Mesenchymal stem cell (in vitro differentiated cells and primary cell): ENCODE measurements around the gene RAB40C.

Source experiments
- DNase-seq: peaks from one replicate; pipeline ENCODE4 v3.0.0-alpha.2; 2013
- H2AFZ ChIP-seq: one replicate; pipeline ENCODE4 v1.6.1; 2013; ENCODE audit warnings: low read depth, mild to moderate bottlenecking, control low read depth, inconsistent platforms, low read length, moderate library complexity
- H2AK5ac ChIP-seq: 2 replicates; pipeline ENCODE4 v1.6.1; 2013; ENCODE audit warnings: low read length, moderate library complexity, mild to moderate bottlenecking, inconsistent platforms; ENCODE audit not compliant: severe bottlenecking
- H2BK120ac ChIP-seq: one replicate; pipeline ENCODE4 v1.6.1; 2013; ENCODE audit warnings: low read depth, mild to moderate bottlenecking, inconsistent platforms, low read length, moderate library complexity
- H2BK12ac ChIP-seq, 2 experiments: one replicate each; pipeline ENCODE4 v1.6.1; 2013; ENCODE audit warnings: inconsistent platforms in 2 of 2, low read length in 2 of 2, mild to moderate bottlenecking in 2 of 2, moderate library complexity in 2 of 2, control low read depth in 1 of 2
- H2BK15ac ChIP-seq: one replicate; pipeline ENCODE4 v1.6.1; 2013; ENCODE audit warnings: mild to moderate bottlenecking, low read depth, inconsistent platforms; ENCODE audit not compliant: poor library complexity, severe bottlenecking
- H2BK5ac ChIP-seq: 2 replicates; pipeline ENCODE4 v1.6.1; 2013; ENCODE audit warnings: low read depth, mild to moderate bottlenecking, low read length, control low read depth, inconsistent platforms; ENCODE audit not compliant: poor library complexity, severe bottlenecking
- H3K14ac ChIP-seq, 2 experiments: one replicate each; pipeline ENCODE4 v1.6.1; 2013; ENCODE audit warnings: inconsistent platforms in 2 of 2, low read length in 2 of 2, control low read depth in 1 of 2, mild to moderate bottlenecking in 1 of 2, moderate library complexity in 1 of 2
- H3K18ac ChIP-seq, 2 experiments: one replicate each; pipeline ENCODE4 v1.6.1; 2013; ENCODE audit warnings: inconsistent platforms in 2 of 2, low read length in 2 of 2, control low read depth in 1 of 2, low read depth in 1 of 2, mild to moderate bottlenecking in 1 of 2
- H3K23ac ChIP-seq, 2 experiments: one replicate each; pipeline ENCODE4 v1.6.1; 2013; ENCODE audit warnings: inconsistent platforms in 2 of 2, low read length in 2 of 2, mild to moderate bottlenecking in 2 of 2, moderate library complexity in 2 of 2, control low read depth in 1 of 2
- H3K27ac ChIP-seq: 2 replicates; pipeline ENCODE4 v1.5.1; 2013; ENCODE audit warnings: mild to moderate bottlenecking, moderate library complexity, low read length, control low read depth, inconsistent platforms; ENCODE audit not compliant: poor library complexity, severe bottlenecking
- H3K27me3 ChIP-seq, 2 experiments: 2 replicates each; pipeline versions ENCODE4 v1.6.1 to v1.7.0; 2013; ENCODE audit warnings: low read length in 2 of 2, mild to moderate bottlenecking in 2 of 2, moderate library complexity in 2 of 2, control low read depth in 1 of 2, inconsistent platforms in 1 of 2; ENCODE audit not compliant: control insufficient read depth in 1 of 2, insufficient read depth in 1 of 2
- H3K36me3 ChIP-seq, 2 experiments: 2 replicates each; pipeline versions ENCODE4 v1.6.1 to v1.7.0; 2013; ENCODE audit warnings: low read length in 2 of 2, control low read depth in 1 of 2, inconsistent platforms in 1 of 2, low read depth in 1 of 2, mild to moderate bottlenecking in 1 of 2; ENCODE audit not compliant: insufficient read depth in 2 of 2, control insufficient read depth in 1 of 2
- H3K4ac ChIP-seq, 2 experiments: one replicate each; pipeline ENCODE4 v1.6.1; 2013; ENCODE audit warnings: inconsistent platforms in 2 of 2, low read length in 2 of 2, mild to moderate bottlenecking in 2 of 2, moderate library complexity in 2 of 2, control low read depth in 1 of 2, low read depth in 1 of 2
- H3K4me1 ChIP-seq: 2 replicates; pipeline ENCODE4 v1.6.1; 2013; ENCODE audit warnings: low read depth, low read length, control low read depth; ENCODE audit not compliant: control insufficient read depth, insufficient read depth
- H3K4me2 ChIP-seq: 2 replicates; pipeline ENCODE4 v1.6.1; 2013; ENCODE audit warnings: low read length, mild to moderate bottlenecking, inconsistent platforms; ENCODE audit not compliant: poor library complexity, severe bottlenecking
- H3K4me3 ChIP-seq, 2 experiments: 2 replicates each; pipeline versions ENCODE4 v1.5.1 to v1.7.0; 2013; ENCODE audit warnings: low read length in 2 of 2, mild to moderate bottlenecking in 2 of 2, control low read depth in 1 of 2, low read depth in 1 of 2; ENCODE audit not compliant: insufficient read depth in 1 of 2
- H3K79me1 ChIP-seq: replicated peaks from 2 replicates; pipeline ENCODE4 v1.6.1; 2013; ENCODE audit warnings: mild to moderate bottlenecking, control low read depth, low read length, inconsistent platforms; ENCODE audit not compliant: poor library complexity, severe bottlenecking
- H3K9ac ChIP-seq: 2 replicates; pipeline ENCODE4 v1.7.0; 2013; ENCODE audit warnings: mild to moderate bottlenecking, low read length, moderate library complexity
- H3K9me3 ChIP-seq: 2 replicates; pipeline ENCODE4 v1.7.0; 2013; ENCODE audit warnings: mild to moderate bottlenecking, low read length; ENCODE audit not compliant: control insufficient read depth
- H4K8ac ChIP-seq: one replicate; pipeline ENCODE4 v1.6.1; 2013; ENCODE audit warnings: inconsistent platforms, mild to moderate bottlenecking, low read length, moderate library complexity
- H4K91ac ChIP-seq: one replicate; pipeline ENCODE4 v1.6.1; 2013; ENCODE audit warnings: mild to moderate bottlenecking, low read length, inconsistent platforms
- WGBS: methylation state at CpG from one replicate; pipeline ENCODE4 v1.1.7; 2013; ENCODE audit warnings: mixed read lengths; 5-methylcytosine and 5-hydroxymethylcytosine counted together

Gene RAB40C

DNA sequence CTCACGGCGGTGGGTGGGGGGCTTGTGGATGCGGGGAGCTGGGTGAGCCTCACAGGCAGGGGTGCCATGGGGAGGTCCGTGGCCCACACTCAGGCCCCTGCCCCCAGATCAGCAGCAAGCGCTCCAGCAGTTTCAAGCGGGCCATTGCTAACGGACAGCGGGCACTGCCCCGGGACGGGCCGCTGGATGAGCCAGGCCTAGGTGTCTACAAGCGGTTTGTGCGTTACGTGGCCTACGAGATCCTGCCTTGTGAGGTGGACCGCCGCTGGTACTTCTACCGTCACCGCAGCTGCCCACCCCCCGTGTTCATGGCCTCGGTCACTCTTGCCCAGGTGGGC is 86.7 kb downstream of the RAB40C start:
- no peak overlapping the region for H2BK5ac ChIP-seq
- no peak overlapping the region for H2AK5ac ChIP-seq
- no peak overlapping the region for H3K4me2 ChIP-seq
- no peaks in the 10 kb centered on the region for H3K9me3 ChIP-seq
- no peaks in the 10 kb centered on the region for H3K27me3 ChIP-seq
- peaks cover 5% of the 10 kb centered on the region for H3K79me1 ChIP-seq
- no peak overlapping the region for H3K9ac ChIP-seq
- H3K14ac ChIP-seq = no peak overlapping the region
- H4K91ac ChIP-seq = peak overlapping the region; percentile 44
- H3K23ac ChIP-seq = no peak overlapping the region
- H3K4me1 ChIP-seq = peaks cover 49% of the 10 kb centered on the region
- no peak overlapping the region for H2BK120ac ChIP-seq
- no peak for DNase-seq
- no peak overlapping the region for H2AFZ ChIP-seq
- WGBS = 94% methylated on average over 21 of the region's 21 CpGs
- no peak overlapping the region for H3K4ac ChIP-seq
- H3K18ac ChIP-seq = no peak overlapping the region
- H3K27ac ChIP-seq = no peak overlapping the region
- H2BK12ac ChIP-seq = no peak overlapping the region
- peaks cover 23 to 53% of the 10 kb centered on the region in 2 experiments for H3K36me3 ChIP-seq
- H4K8ac ChIP-seq = no peak overlapping the region
- no peak overlapping the region for H2BK15ac ChIP-seq
- no peak overlapping the region for H3K4me3 ChIP-seq

DNA sequence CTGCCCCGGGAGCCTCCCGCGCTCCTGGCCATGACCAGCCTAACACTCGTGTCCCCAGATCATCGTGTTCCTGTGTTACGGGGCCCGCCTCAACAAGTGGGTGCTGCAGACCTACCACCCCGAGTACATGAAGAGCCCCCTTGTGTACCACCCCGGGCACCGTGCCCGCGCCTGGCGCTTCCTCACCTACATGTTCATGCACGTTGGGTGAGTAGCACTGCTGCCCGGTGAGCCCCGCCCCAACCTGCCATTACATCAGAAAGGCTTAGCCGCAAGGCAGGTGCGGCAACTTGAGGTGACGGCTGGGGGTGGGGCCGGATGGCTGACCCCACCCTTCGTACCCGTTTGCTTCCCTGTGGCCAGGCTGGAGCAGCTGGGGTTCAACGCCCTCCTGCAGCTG is 87.0 kb downstream of the RAB40C start:
- Histone ChIP-seq H3K9ac (no peak overlapping the region), H2BK15ac (no peak overlapping the region), H3K27me3 (no peaks in the 10 kb centered on the region), H2BK5ac (no peak overlapping the region), H3K4me3 (no peak overlapping the region), H2BK120ac (no peak overlapping the region), H3K9me3 (no peaks in the 10 kb centered on the region), H3K36me3 (peaks cover 24 to 53% of the 10 kb centered on the region in 2 experiments), H3K4ac (no peak overlapping the region), H2BK12ac (no peak overlapping the region), H2AFZ (no peak overlapping the region), H4K8ac (no peak overlapping the region), H3K14ac (no peak overlapping the region), H3K4me1 (peaks cover 53% of the 10 kb centered on the region), H3K79me1 (peaks cover 5% of the 10 kb centered on the region), H4K91ac (peak overlapping the region; percentile 44), H3K23ac (no peak overlapping the region), H3K27ac (no peak overlapping the region), H3K4me2 (no peak overlapping the region), H3K18ac (no peak overlapping the region), H2AK5ac (no peak overlapping the region)
- WGBS = 86% methylated on average over 23 of the region's 23 CpGs
- no peak for DNase-seq

DNA sequence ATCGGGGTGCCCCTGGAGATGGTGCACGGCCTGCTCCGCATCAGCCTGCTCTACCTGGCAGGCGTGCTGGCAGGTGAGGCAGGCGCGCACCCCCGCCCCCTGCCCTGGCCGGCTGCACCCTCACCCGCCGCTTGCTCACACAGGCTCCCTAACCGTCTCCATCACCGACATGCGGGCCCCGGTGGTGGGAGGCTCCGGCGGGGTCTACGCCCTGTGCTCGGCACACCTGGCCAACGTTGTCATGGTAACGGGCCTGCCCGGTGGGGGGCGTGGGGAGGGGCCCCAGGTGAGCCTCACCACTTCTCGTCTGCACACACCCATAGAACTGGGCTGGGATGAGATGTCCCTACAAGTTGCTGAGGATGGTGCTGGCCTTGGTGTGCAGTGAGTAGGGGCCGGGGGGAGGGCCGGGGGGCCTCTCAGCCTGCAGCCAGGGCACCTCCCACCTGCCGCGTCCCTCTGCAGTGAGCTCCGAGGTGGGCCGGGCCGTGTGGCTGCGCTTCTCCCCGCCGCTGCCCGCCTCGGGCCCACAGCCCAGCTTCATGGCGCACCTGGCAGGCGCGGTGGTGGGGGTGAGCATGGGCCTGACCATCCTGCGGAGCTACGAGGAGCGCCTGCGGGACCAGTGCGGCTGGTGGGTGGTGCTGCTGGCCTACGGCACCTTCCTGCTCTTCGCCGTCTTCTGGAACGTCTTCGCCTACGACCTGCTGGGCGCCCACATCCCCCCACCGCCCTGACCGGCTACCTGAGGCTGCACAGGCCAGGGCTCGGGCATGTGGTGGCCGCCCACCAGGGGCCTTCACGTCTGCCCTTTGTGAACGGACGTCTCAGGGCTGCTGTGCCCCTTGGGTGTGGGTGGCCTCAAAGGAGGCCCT is 87.7 kb downstream of the RAB40C start:
- no peak overlapping the region for H2BK12ac ChIP-seq
- H3K9me3 ChIP-seq = no peaks in the 10 kb centered on the region
- peaks cover 2% of the 10 kb centered on the region for H3K79me1 ChIP-seq
- H2AK5ac ChIP-seq = no peak overlapping the region
- no peak overlapping the region for H2BK15ac ChIP-seq
- H3K4me1 ChIP-seq = peaks cover 60% of the 10 kb centered on the region
- no peak overlapping the region for H2BK120ac ChIP-seq
- no peak overlapping the region for H3K27ac ChIP-seq
- no peak overlapping the region for H3K14ac ChIP-seq
- no peak overlapping the region for H2AFZ ChIP-seq
- peak overlapping the region; percentile 11 for H4K91ac ChIP-seq
- 81% methylated on average over 55 of the region's 57 CpGs for WGBS
- H3K4me3 ChIP-seq = no peak overlapping the region
- H3K4ac ChIP-seq = no peak overlapping the region
- no peaks in the 10 kb centered on the region for H3K27me3 ChIP-seq
- H3K36me3 ChIP-seq = peaks cover 24 to 53% of the 10 kb centered on the region in 2 experiments
- no peak overlapping the region for H3K18ac ChIP-seq
- no peak overlapping the region for H3K9ac ChIP-seq
- no peak overlapping the region for H2BK5ac ChIP-seq
- no peak for DNase-seq
- H4K8ac ChIP-seq = no peak overlapping the region
- H3K4me2 ChIP-seq = no peak overlapping the region
- no peak overlapping the region for H3K23ac ChIP-seq

DNA sequence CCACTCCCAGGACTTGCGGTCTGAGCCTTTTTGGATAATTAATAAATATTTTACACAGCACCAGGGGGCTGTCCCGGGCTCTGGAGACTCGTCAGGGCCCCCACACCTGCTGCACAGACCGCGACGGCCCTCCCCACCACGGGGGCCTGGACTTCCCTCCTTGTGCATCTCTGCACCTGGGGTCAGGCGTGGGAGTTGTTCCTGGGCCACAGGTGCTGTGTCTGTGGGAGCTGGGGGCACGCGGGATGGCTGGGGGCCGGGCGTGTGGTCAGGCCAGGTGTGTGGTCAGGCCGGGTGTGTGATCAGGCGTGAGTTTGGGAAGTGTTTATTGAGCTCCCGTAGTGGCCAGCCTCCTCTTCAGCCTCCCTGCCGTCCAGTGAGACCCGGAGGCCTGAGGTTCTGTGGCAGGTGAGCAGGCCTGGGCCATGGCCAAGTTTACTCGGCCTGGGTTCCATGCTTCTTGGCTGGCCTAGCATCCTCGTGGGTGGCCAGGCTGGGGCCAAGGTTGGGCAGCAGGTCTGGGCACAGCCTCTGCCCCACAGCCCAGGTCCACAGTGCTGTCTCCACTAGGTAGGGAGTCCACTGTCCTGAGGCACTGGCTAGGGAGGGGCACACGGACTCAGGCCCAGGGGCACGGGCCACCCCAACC is 88.5 kb downstream of the RAB40C start:
- H3K9me3 ChIP-seq = no peaks in the 10 kb centered on the region
- H3K4ac ChIP-seq = no peak overlapping the region
- no peak overlapping the region for H4K91ac ChIP-seq
- no peak overlapping the region for H2BK12ac ChIP-seq
- no peak overlapping the region for H3K23ac ChIP-seq
- no peak overlapping the region for H2BK120ac ChIP-seq
- peaks cover 2% of the 10 kb centered on the region for H3K79me1 ChIP-seq
- DNase-seq = no peak
- H3K27me3 ChIP-seq = no peaks in the 10 kb centered on the region
- H3K9ac ChIP-seq = no peak overlapping the region
- 92% methylated on average over 21 of the region's 21 CpGs for WGBS
- no peak overlapping the region for H3K18ac ChIP-seq
- H3K4me2 ChIP-seq = no peak overlapping the region
- H2AK5ac ChIP-seq = peak overlapping the region; percentile 1
- no peak overlapping the region for H2AFZ ChIP-seq
- no peak overlapping the region for H2BK5ac ChIP-seq
- H3K36me3 ChIP-seq = peaks cover 24 to 53% of the 10 kb centered on the region in 2 experiments
- peaks cover 62% of the 10 kb centered on the region for H3K4me1 ChIP-seq
- no peak overlapping the region for H3K27ac ChIP-seq
- H3K4me3 ChIP-seq = no peak overlapping the region
- H2BK15ac ChIP-seq = no peak overlapping the region
- H3K14ac ChIP-seq = no peak overlapping the region
- no peak overlapping the region for H4K8ac ChIP-seq
